HT-29 (cell line): ENCODE data around the gene ZNHIT1. TPM values are rescaled to one million over a fixed set of nuclear protein-coding genes. Genes with fewer than 3 reads are reported as not detected.
"Not testable (repeated sequence)": the region's sequence is repeated elsewhere in the genome, so short reads cannot be mapped to it uniquely, and the experiment has no call there.

Source experiments
- DNase-seq: peaks from one replicate; pipeline ENCODE4 v3.0.0-alpha.2; 2015; ENCODE audit warnings: low spot score
- total RNA-seq: library from RNA; depleted of rRNA; stranded (reverse); fragments of >200 nt; shearing (Covaris generic); gene quantifications from 2 replicates; pipeline ENCODE4 v1.2.3, GENCODE V29; 2014

The ZNHIT1 gene
- total RNA-seq, 1 experiment from 2014 or later: 189 TPM

GRCh38 chr7:101186844-101187428 is 31.0 kb upstream of the ZNHIT1 start:
- no peak for DNase-seq

GRCh38 chr7:101189109-101189508 is 28.9 kb upstream of the ZNHIT1 start:
- no peak for DNase-seq

- no peak for DNase-seq
Measured at GRCh38 chr7:101195884-101196283, 22.1 kb upstream of the ZNHIT1 start.

GRCh38 chr7:101197991-101198390 is 20.0 kb upstream of the ZNHIT1 start:
- DNase-seq: no peak

- DNase-seq: no peak
Measured at GRCh38 chr7:101198476-101198875, 19.5 kb upstream of the ZNHIT1 start.

GRCh38 chr7:101199522-101199921 is 18.4 kb upstream of the ZNHIT1 start:
- not testable (repeated sequence) for DNase-seq

GRCh38 chr7:101200504-101200861 is 17.5 kb upstream of the ZNHIT1 start:
- DNase-seq: no peak

GRCh38 chr7:101200862-101201599 is 16.9 kb upstream of the ZNHIT1 start, which contains the start of gene MOGAT3:
Gene MOGAT3, minus strand, starts transcription at chr7:101201036. Its CDS starts 182 bp downstream, at chr7:101200854.
- peak; percentile 84 for DNase-seq

- DNase-seq: peak; percentile 55
Measured at GRCh38 chr7:101201695-101202602, 16.0 kb upstream of the ZNHIT1 start.

- no peak for DNase-seq
Measured at GRCh38 chr7:101202603-101202918, 15.4 kb upstream of the ZNHIT1 start.

- not testable (repeated sequence) for DNase-seq
Measured at GRCh38 chr7:101203740-101204738, 13.9 kb upstream of the ZNHIT1 start.

GRCh38 chr7:101205901-101206664 is 11.9 kb upstream of the ZNHIT1 start:
- no peak for DNase-seq

GRCh38 chr7:101206665-101207042 is 11.3 kb upstream of the ZNHIT1 start:
- DNase-seq: no peak

GRCh38 chr7:101207459-101207858 is 10.5 kb upstream of the ZNHIT1 start:
- no peak for DNase-seq

GRCh38 chr7:101208794-101209193 is 9.2 kb upstream of the ZNHIT1 start:
- DNase-seq: no peak

GRCh38 chr7:101210143-101210542 is 7.8 kb upstream of the ZNHIT1 start:
- no peak for DNase-seq

GRCh38 chr7:101211501-101211900 is 6.5 kb upstream of the ZNHIT1 start:
- no peak for DNase-seq

GRCh38 chr7:101212014-101212413 is 6.0 kb upstream of the ZNHIT1 start:
- DNase-seq: no peak

GRCh38 chr7:101216001-101216859 is 1.7 kb upstream of the ZNHIT1 start:
- peak; percentile 49 for DNase-seq
